Vagina (tissue), 2 donors: Measurements from ENCODE around the gene LEFTY1. TPM values are rescaled to one million over a fixed set of nuclear protein-coding genes. Genes with fewer than 3 reads are reported as not detected.
"Not testable (repeated sequence)": the region's sequence is repeated elsewhere in the genome, so short reads cannot be mapped to it uniquely, and the experiment has no call there.

Experiments used
- DNase-seq, 2 donors: peaks; one replicate each; pipeline ENCODE4 v3.0.0-alpha.2; 2017; ENCODE audit errors: extremely low spot score in 2 of 2
- H3K27ac ChIP-seq: fragments of 200-600 bp; sonication (generic); one replicate; pipeline ENCODE4 v1.5.1; 2019
- H3K27me3 ChIP-seq: fragments of 200-600 bp; sonication (generic); one replicate; pipeline ENCODE4 v1.5.1; 2019
- H3K36me3 ChIP-seq, 2 donors: fragments of 200-600 bp; sonication (generic); one replicate each; pipeline ENCODE4 v1.5.1; 2017 to 2019
- H3K4me1 ChIP-seq: fragments of 200-600 bp; sonication (generic); one replicate; pipeline ENCODE4 v1.5.1; 2019
- H3K4me3 ChIP-seq, 2 donors: fragments of 200-600 bp; sonication (generic); 1 replicate in 1 of 2; 2 replicates in 1 of 2; pipeline ENCODE4 v1.5.1; 2016 to 2019
- H3K9me3 ChIP-seq: fragments of 200-600 bp; sonication (generic); one replicate; pipeline ENCODE4 v1.5.1; 2019
- POLR2A ChIP-seq, 2 donors: fragments of 450-650 bp; IDR thresholded peaks; one replicate each; pipeline ENCODE4 v1.6.1; 2017; ENCODE audit warnings: antibody characterized with exemption in 2 of 2, mild to moderate bottlenecking in 2 of 2, moderate library complexity in 2 of 2
- POLR2AphosphoS5 ChIP-seq, 2 donors: sonication (generic); formaldehyde crosslinking; IDR thresholded peaks; one replicate each; pipeline ENCODE4 v1.9.0; 2017; ENCODE audit warnings: antibody characterized with exemption in 2 of 2, mild to moderate bottlenecking in 2 of 2, low read depth in 1 of 2; ENCODE audit not compliant: insufficient read depth in 1 of 2
- intact Hi-C: fragments of 100-400 bp; cut with DNase I; formaldehyde crosslinking; loops from one replicate; pipeline ENCODE4 v1.15.1; 2023
- total RNA-seq: library from RNA; depleted of rRNA; stranded (reverse); fragments of >200 nt; gene quantifications from one replicate; pipeline ENCODE4 v1.2.3, GENCODE V29; 2016
- TF ChIP-seq, protein P1 (sequence below), 3 experiments: fragments of 450-650 bp in 2 of 3; fragments of 200-600 bp in 1 of 3; sonication (generic) in 1 of 3; IDR thresholded peaks; one replicate each; pipeline ENCODE4 v1.5.1; 2017 to 2019; ENCODE audit warnings: antibody characterized with exemption in 3 of 3, mild to moderate bottlenecking in 2 of 3, moderate library complexity in 2 of 3

LEFTY1 gene
- total RNA-seq, 1 donor from 2014 or later = not detected

DNA sequence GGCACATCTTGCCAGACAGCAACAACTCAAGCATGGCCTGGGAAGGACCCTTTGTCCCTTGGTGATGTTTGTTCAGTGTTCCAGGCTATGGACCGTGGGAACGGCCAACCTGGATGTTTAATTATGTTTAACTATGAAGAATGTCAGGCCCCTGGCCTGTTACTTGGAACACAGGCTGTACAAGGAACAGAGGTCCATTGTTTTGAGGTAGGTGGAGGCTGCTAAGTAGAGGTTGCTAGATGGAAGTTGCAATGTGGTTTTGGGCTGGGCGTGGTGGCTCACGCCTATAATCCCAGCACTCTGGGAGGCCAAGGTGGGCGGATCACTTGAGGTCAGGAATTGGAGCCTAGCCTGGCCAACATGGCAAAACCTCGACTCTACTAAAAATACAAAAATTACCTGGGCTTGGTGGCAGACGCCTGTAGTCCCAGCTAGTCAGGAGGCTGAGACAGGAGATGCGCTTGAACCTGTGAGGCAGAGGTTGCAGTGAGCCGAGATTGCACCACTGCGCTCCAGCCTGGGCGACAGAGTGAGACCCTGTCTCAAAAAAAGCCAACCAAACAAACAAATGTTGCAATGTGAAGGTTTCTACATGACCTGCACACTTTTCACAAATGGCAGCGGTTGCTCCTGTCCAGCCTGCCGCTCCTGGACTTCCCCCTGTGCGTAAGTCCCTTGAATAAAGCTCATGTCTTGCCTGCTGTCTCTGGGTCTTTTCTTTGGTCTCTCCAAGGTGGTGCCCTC is 2.5 kb upstream of the LEFTY1 start:
- H3K36me3 ChIP-seq = no peaks in the 10 kb centered on the region
- H3K4me3 ChIP-seq = no peak overlapping the region
- H3K27ac ChIP-seq = no peak overlapping the region
- H3K9me3 ChIP-seq = no peaks in the 10 kb centered on the region
- H3K27me3 ChIP-seq = no peaks in the 10 kb centered on the region
- no peak for TF ChIP-seq POLR2A (IDR thresholded peaks at IDR 0.05)
- TF ChIP-seq, protein P1, sequence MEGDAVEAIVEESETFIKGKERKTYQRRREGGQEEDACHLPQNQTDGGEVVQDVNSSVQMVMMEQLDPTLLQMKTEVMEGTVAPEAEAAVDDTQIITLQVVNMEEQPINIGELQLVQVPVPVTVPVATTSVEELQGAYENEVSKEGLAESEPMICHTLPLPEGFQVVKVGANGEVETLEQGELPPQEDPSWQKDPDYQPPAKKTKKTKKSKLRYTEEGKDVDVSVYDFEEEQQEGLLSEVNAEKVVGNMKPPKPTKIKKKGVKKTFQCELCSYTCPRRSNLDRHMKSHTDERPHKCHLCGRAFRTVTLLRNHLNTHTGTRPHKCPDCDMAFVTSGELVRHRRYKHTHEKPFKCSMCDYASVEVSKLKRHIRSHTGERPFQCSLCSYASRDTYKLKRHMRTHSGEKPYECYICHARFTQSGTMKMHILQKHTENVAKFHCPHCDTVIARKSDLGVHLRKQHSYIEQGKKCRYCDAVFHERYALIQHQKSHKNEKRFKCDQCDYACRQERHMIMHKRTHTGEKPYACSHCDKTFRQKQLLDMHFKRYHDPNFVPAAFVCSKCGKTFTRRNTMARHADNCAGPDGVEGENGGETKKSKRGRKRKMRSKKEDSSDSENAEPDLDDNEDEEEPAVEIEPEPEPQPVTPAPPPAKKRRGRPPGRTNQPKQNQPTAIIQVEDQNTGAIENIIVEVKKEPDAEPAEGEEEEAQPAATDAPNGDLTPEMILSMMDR (IDR thresholded peaks at IDR 0.05) = no peak
- TF ChIP-seq POLR2AphosphoS5 (IDR thresholded peaks at IDR 0.05; ENCODE audit: insufficient read depth in 1 of 2, low read depth in 1 of 2) = no peak
- intact Hi-C loops = no loop called here
- H3K4me1 ChIP-seq = no peaks in the 10 kb centered on the region
- DNase-seq = no peak

DNA sequence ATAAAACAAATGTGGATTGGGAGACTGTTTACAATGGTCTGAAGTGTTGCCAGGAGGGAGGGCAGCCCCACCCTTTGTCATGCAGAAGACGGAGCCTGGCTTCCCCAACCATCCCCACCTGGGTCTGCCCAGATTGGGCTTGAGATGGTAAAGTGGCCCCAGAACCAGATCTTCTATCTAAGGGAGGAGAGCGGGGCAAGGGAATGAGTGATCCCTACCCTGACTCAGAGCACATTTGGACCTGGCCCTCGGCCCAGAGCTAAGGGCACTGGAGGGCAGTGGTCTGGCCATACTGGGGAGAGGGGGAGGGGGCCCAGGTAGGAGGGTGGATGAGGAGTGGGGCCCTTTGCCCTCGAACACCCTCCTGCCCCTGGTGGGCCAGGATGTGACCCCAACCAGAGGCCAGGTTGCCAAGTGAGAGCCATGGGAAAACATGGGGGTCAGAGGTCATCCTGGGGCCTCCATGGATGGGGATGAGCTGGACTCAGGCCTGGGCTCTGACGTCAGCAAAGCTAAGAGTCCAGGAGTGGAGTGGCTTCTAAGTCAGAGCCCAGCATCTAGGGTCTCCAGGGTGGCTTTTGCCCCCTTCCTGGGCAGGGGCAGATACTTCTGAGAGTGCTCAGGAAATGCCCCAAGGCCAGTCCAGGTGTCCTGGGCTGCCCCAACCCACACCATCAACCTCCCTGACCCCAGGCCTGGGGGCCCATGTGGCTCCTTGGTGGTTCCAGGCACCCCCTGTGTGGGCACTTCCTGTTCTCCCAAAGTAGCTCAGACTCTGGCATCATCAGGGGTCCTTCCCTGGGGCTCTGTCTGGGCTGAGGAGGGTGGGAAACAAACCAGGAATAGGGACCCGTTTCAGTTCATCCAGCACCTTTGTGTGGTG is 1.6 kb upstream of the LEFTY1 start:
- TF ChIP-seq POLR2A (IDR thresholded peaks at IDR 0.05) = no peak
- no peak for TF ChIP-seq POLR2AphosphoS5 (IDR thresholded peaks at IDR 0.05; ENCODE audit: insufficient read depth in 1 of 2, low read depth in 1 of 2)
- TF ChIP-seq, protein P1 (IDR thresholded peaks at IDR 0.05) = no peak
- Histone ChIP-seq H3K36me3 (no peaks in the 10 kb centered on the region), H3K9me3 (no peaks in the 10 kb centered on the region), H3K4me1 (no peaks in the 10 kb centered on the region), H3K4me3 (no peak overlapping the region), H3K27me3 (no peaks in the 10 kb centered on the region), H3K27ac (no peak overlapping the region)
- no peak for DNase-seq
- intact Hi-C loops = no loop called here

- H3K4me1 ChIP-seq = no peaks in the 10 kb centered on the region
- no peaks in the 10 kb centered on the region for H3K27me3 ChIP-seq
- no peaks in the 10 kb centered on the region for H3K36me3 ChIP-seq
- no peaks in the 10 kb centered on the region for H3K9me3 ChIP-seq
- no peak overlapping the region for H3K27ac ChIP-seq
- DNase-seq = no peak
- TF ChIP-seq, protein P1 (IDR thresholded peaks at IDR 0.05) = no peak
- TF ChIP-seq POLR2A (IDR thresholded peaks at IDR 0.05) (no peak), POLR2AphosphoS5 (IDR thresholded peaks at IDR 0.05; ENCODE audit: insufficient read depth in 1 of 2, low read depth in 1 of 2) (no peak)
- intact Hi-C loops = loop anchor here (10.0 kb wide), 1 partner anchor 115 kb away; the partner anchor contains the start of gene SRP9
- H3K4me3 ChIP-seq = no peak overlapping the region
Observed at GRCh38 chr1:225889743-225890142, 797 bp upstream of the LEFTY1 start.

DNA sequence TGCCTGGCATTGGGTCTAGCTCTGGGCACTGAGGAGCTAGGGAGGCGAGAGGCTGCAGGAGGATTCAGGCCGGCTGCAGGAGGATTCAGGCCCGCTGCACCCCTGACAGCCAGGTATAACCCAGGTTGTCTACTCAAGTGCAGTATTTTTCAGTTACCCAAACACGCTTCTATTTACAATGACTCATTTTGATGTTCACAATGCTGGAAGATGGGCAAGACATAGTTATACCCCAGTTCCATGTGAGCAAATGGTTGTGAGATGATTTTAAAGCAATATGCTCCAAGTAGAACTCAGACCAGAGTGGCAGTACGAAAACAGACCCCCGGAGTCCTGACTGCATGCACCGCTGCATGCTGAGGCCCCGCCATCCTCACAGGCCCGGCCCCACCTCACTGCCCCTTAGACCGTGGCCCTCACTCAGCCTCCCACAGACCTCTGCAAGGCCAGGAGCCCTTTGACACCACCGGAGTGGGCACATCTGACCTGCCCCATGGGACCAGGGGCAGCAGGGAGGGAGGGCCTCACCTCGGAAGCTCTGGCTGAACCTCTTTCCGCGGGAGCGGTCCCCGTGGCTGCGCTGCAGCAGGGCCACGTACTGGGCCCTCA is 553 bp downstream of the LEFTY1 start:
- Histone ChIP-seq H3K4me3 (no peak overlapping the region), H3K27ac (no peak overlapping the region), H3K27me3 (no peaks in the 10 kb centered on the region), H3K4me1 (peaks cover 6% of the 10 kb centered on the region), H3K36me3 (no peaks in the 10 kb centered on the region), H3K9me3 (no peaks in the 10 kb centered on the region)
- no peak for DNase-seq
- intact Hi-C loops = loop anchor here (10.0 kb wide), 1 partner anchor 114 kb away; the partner anchor contains the start of gene SRP9
- TF ChIP-seq, protein P1 (IDR thresholded peaks at IDR 0.05) = no peak
- TF ChIP-seq POLR2AphosphoS5 (IDR thresholded peaks at IDR 0.05; ENCODE audit: insufficient read depth in 1 of 2, low read depth in 1 of 2) = no peak
- no peak for TF ChIP-seq POLR2A (IDR thresholded peaks at IDR 0.05)

GRCh38 chr1:225887554-225888288 is 1.2 kb downstream of the LEFTY1 start:
- H3K27ac ChIP-seq, H3K9me3 ChIP-seq, H3K27me3 ChIP-seq, DNase-seq, H3K36me3 ChIP-seq, H3K4me3 ChIP-seq: not testable (repeated sequence)
- intact Hi-C loops = loop anchor here (10.0 kb wide), 1 partner anchor 113 kb away; the partner anchor contains the start of gene SRP9
- peaks cover 11% of the 10 kb centered on the region for H3K4me1 ChIP-seq
